Measurements from ENCODE around the gene GREB1L. TPM values are rescaled to one million over a fixed set of nuclear protein-coding genes. Genes with fewer than 3 reads are reported as not detected.

Gene GREB1L
- total and polyA plus RNA-seq, 11 donors, result 4.0 to 21.5 (median 9.0) TPM

GRCh38 chr18:21458310-21458709, 216.3 kb downstream of the GREB1L start:
- Histone ChIP-seq H3K27me3 (no peaks in the 10 kb centered on the region), H3K4me1 (peaks cover 0 to 36% (median 10%) of the 10 kb centered on the region in 12 donors), H3K4me3 (peak overlapping the region in 2 of 12 donors; percentile 14 to 18), H3K27ac (peak overlapping the region; percentile 9 to 87 (median 72)), H3K9me3 (no peaks in the 10 kb centered on the region), H3K36me3 (no peaks in the 10 kb centered on the region)
- peak in 4 of 5 donors; percentile 66 to 77 (median 72) for DNase-seq
- 26 to 47% (median 43%) methylated on average over 1 of the region's 1 CpG for WGBS, 4 donors
- intact Hi-C loops (cut with DNase I), result no loop called here
- TF ChIP-seq, protein P1, sequence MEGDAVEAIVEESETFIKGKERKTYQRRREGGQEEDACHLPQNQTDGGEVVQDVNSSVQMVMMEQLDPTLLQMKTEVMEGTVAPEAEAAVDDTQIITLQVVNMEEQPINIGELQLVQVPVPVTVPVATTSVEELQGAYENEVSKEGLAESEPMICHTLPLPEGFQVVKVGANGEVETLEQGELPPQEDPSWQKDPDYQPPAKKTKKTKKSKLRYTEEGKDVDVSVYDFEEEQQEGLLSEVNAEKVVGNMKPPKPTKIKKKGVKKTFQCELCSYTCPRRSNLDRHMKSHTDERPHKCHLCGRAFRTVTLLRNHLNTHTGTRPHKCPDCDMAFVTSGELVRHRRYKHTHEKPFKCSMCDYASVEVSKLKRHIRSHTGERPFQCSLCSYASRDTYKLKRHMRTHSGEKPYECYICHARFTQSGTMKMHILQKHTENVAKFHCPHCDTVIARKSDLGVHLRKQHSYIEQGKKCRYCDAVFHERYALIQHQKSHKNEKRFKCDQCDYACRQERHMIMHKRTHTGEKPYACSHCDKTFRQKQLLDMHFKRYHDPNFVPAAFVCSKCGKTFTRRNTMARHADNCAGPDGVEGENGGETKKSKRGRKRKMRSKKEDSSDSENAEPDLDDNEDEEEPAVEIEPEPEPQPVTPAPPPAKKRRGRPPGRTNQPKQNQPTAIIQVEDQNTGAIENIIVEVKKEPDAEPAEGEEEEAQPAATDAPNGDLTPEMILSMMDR (IDR thresholded peaks at IDR 0.05), result no peak
- TF ChIP-seq POLR2A (IDR thresholded peaks at IDR 0.05), result no peak
- ATAC-seq, result peak; percentile 87 to 94 (median 92)

- Histone ChIP-seq H3K27ac (peak overlapping the region; percentile 9 to 87 (median 72)), H3K36me3 (no peaks in the 10 kb centered on the region), H3K9me3 (no peaks in the 10 kb centered on the region), H3K4me1 (peaks cover 0 to 35% (median 9%) of the 10 kb centered on the region in 12 donors), H3K27me3 (no peaks in the 10 kb centered on the region), H3K4me3 (peak overlapping the region in 2 of 12 donors; percentile 14 to 18)
- no peak for TF ChIP-seq POLR2A (IDR thresholded peaks at IDR 0.05)
- TF ChIP-seq, protein P1 (IDR thresholded peaks at IDR 0.05), result no peak
- ATAC-seq (peak in 2 of 4 donors; percentile 12 to 35), DNase-seq (no peak)
- 56 to 60% (median 58%) methylated on average over 6 of the region's 6 CpGs for WGBS, 4 donors
- intact Hi-C loops (cut with DNase I), result no loop called here
These were observed 216.8 kb downstream of the GREB1L start for GRCh38 chr18:21458788-21459187.

DNA sequence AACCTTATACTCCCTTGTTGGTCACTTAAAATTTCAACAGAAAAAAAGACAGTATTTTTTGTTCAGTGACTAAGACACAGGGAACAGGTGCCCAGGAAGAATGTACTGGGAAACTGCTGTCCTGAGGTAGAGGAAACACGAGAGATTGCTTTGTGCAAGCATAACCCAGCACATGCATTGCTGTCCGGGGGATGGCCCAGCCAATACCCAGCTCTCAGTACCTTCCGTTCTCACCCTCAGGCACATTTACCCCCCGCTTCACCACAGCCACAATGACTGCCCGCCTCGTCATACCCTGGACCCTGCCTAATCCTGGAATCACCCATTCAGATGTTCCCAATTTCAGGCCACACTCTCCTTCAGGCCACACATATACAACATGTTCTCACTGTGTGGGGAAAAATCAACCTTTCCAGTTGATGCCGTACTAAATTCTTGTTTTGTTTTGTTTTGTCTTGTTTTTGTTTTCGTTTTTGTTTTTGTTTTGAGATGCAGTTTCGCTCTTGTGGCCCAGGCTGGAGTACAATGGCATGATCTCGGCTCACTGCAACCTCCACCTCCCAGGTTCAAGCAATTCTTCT, 217.8 kb downstream of the GREB1L start:
- no peaks in the 10 kb centered on the region for H3K27me3 ChIP-seq
- intact Hi-C loops (cut with DNase I), result loop anchor here in 1 of 10 donors (10.0 kb wide), 1 partner anchor 65 kb away; no protein-coding TSS in a partner anchor
- peaks cover 0 to 36% (median 9%) of the 10 kb centered on the region in 12 donors for H3K4me1 ChIP-seq
- H3K9me3 ChIP-seq, result no peaks in the 10 kb centered on the region
- ATAC-seq (no peak), DNase-seq (no peak)
- H3K36me3 ChIP-seq, result no peaks in the 10 kb centered on the region
- H3K4me3 ChIP-seq, result no peak overlapping the region
- TF ChIP-seq, protein P1 (IDR thresholded peaks at IDR 0.05), result no peak
- TF ChIP-seq POLR2A (IDR thresholded peaks at IDR 0.05), result no peak
- H3K27ac ChIP-seq, result peak overlapping the region in 7 of 12 donors; percentile 49 to 87 (median 77)
- 85 to 90% (median 87%) methylated on average over 10 of the region's 10 CpGs for WGBS, 4 donors

DNA sequence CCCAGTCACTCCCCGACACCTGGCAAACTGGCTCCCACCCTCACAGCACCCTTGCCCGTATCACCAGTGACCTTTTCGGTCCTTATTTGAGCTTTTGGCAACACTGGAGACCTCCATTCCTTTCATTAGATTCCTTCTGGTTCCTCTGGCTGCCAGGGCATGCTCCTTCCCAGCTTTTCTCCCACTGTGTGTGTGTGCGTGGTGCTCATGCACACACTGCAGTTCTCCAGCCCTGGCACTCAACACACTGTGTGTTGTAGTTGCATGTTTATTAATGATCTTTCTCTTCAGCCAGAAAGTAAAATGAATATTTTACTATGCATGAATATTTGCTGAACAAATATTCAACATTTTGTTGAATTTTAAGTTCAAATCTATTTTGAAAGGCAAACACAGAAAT, 219.4 kb downstream of the GREB1L start:
- ATAC-seq, result peak in 3 of 4 donors; percentile 18 to 62 (median 31)
- Histone ChIP-seq H3K9me3 (no peaks in the 10 kb centered on the region), H3K27me3 (no peaks in the 10 kb centered on the region), H3K4me1 (peaks cover 0 to 36% (median 9%) of the 10 kb centered on the region in 12 donors), H3K27ac (no peak overlapping the region), H3K4me3 (no peak overlapping the region), H3K36me3 (no peaks in the 10 kb centered on the region)
- DNase-seq, result no peak
- 59 to 76% (median 63%) methylated on average over 4 of the region's 4 CpGs for WGBS, 4 donors
- intact Hi-C loops (cut with DNase I), result loop anchor here in 1 of 10 donors (10.0 kb wide), 1 partner anchor 63 kb away; no protein-coding TSS in a partner anchor
- no peak for TF ChIP-seq POLR2A (IDR thresholded peaks at IDR 0.05)
- TF ChIP-seq, protein P1 (IDR thresholded peaks at IDR 0.05), result no peak
